Endodermal cell (in vitro differentiated cells): ENCODE data around the gene KIRREL3. TPM values are rescaled to one million over a fixed set of nuclear protein-coding genes. Genes with fewer than 3 reads are reported as not detected.

ENCODE experiments used
- DNase-seq: peaks from one replicate; pipeline ENCODE4 v3.0.0-alpha.2; 2017
- H3K27ac ChIP-seq: 2 replicates; pipeline ENCODE4 v1.5.1; 2013; ENCODE audit warnings: mild to moderate bottlenecking, low read depth, low read length, moderate library complexity
- H3K27me3 ChIP-seq: 2 replicates; pipeline ENCODE4 v1.6.1; 2013; ENCODE audit warnings: mild to moderate bottlenecking, low read length, moderate library complexity; ENCODE audit not compliant: insufficient read depth, control insufficient read depth, poor library complexity, severe bottlenecking
- H3K36me3 ChIP-seq: 2 replicates; pipeline ENCODE4 v1.7.0; 2013; ENCODE audit warnings: mild to moderate bottlenecking, low read length, moderate library complexity; ENCODE audit not compliant: control insufficient read depth, insufficient read depth
- H3K4me1 ChIP-seq: one replicate; pipeline ENCODE4 v1.7.0; 2013; ENCODE audit warnings: low read length; ENCODE audit not compliant: control insufficient read depth, insufficient read depth
- H3K4me3 ChIP-seq: 2 replicates; pipeline ENCODE4 v1.5.1; 2013; ENCODE audit warnings: mild to moderate bottlenecking, low read length, moderate library complexity
- H3K9ac ChIP-seq: 2 replicates; pipeline ENCODE4 v1.6.1; 2013; ENCODE audit warnings: mild to moderate bottlenecking, low read length, moderate library complexity; ENCODE audit not compliant: poor library complexity, severe bottlenecking; ENCODE audit errors: extremely low read depth
- H3K9me3 ChIP-seq: 2 replicates; pipeline ENCODE4 v1.6.1; 2013; ENCODE audit warnings: mild to moderate bottlenecking, low read length, moderate library complexity; ENCODE audit not compliant: control insufficient read depth
- H3K27ac Mint-ChIP-seq: 2 replicates; pipeline ENCODE4 v1.8.0; 2020; ENCODE audit warnings: mixed read lengths
- H3K27me3 Mint-ChIP-seq: 2 replicates; pipeline ENCODE4 v1.8.0; 2021; ENCODE audit warnings: mild to moderate bottlenecking, mixed read lengths; ENCODE audit not compliant: insufficient read depth
- H3K36me3 Mint-ChIP-seq: 2 replicates; pipeline ENCODE4 v1.8.0; 2020; ENCODE audit warnings: low read depth, mixed read lengths
- H3K4me1 Mint-ChIP-seq: 2 replicates; pipeline ENCODE4 v1.8.0; 2020; ENCODE audit warnings: mixed read lengths
- H3K4me3 Mint-ChIP-seq: 2 replicates; pipeline ENCODE4 v1.8.0; 2020; ENCODE audit warnings: mild to moderate bottlenecking, moderate library complexity, mixed read lengths
- H3K9me3 Mint-ChIP-seq: 2 replicates; pipeline ENCODE4 v1.8.0; 2020; ENCODE audit warnings: mild to moderate bottlenecking, mixed read lengths
- CTCF ChIP-seq: fragments of 200-600 bp; sonication (generic); conservative IDR thresholded peaks from 2 replicates; pipeline ENCODE4 v1.5.0; 2021; ENCODE audit warnings: antibody characterized with exemption, mild to moderate bottlenecking
- WGBS, 2 experiments: methylation state at CpG; one replicate each; pipeline versions ENCODE4 v1.1.5 to v1.1.7; 2013; ENCODE audit warnings: missing lambda C conversion rate in 2 of 2, mixed read lengths in 1 of 2; ENCODE audit not compliant: insufficient coverage in 1 of 2, insufficient read length in 1 of 2; 5-methylcytosine and 5-hydroxymethylcytosine counted together
- total RNA-seq, 2 donors: library from RNA; stranded (reverse); fragmentation: NEBNext Ultra II Directional in 1 of 2; extraction: Animal tissue kit (Norgen Biotek cat#: 25700) in 1 of 2; gene quantifications; 2 replicates in 1 of 2; 3 replicates in 1 of 2; pipeline ENCODE4 v1.2.1, GENCODE V29; 2021

KIRREL3 gene
- total RNA-seq, 2 donors from 2014 or later: 1.1 to 1.4 TPM

- Histone ChIP-seq H3K36me3 (no peaks in the 10 kb centered on the region), H3K9me3 (no peaks in the 10 kb centered on the region), H3K9ac (no peak overlapping the region), H3K27me3 (peaks cover 32% of the 10 kb centered on the region), H3K4me3 (no peak overlapping the region), H3K27ac (no peak overlapping the region), H3K4me1 (no peaks in the 10 kb centered on the region)
- Mint-ChIP-seq H3K4me1 (peaks cover 8% of the 10 kb centered on the region), H3K27me3 (peaks cover 44% of the 10 kb centered on the region), H3K9me3 (no peaks in the 10 kb centered on the region), H3K4me3 (no peak overlapping the region), H3K36me3 (no peaks in the 10 kb centered on the region), H3K27ac (no peak overlapping the region)
- no peak for DNase-seq
- 89 to 91% methylated on average over 4 of the region's 4 CpGs for WGBS, 2 experiments
- no peak for TF ChIP-seq CTCF
Measured at GRCh38 chr11:126765196-126765595, 235.4 kb downstream of the KIRREL3 start.

- no peak for DNase-seq
- Mint-ChIP-seq H3K9me3 (no peaks in the 10 kb centered on the region), H3K27me3 (peaks cover 50% of the 10 kb centered on the region), H3K4me1 (peaks cover 8% of the 10 kb centered on the region), H3K4me3 (no peak overlapping the region), H3K27ac (no peak overlapping the region), H3K36me3 (no peaks in the 10 kb centered on the region)
- 85 to 86% methylated on average over 10 of the region's 10 CpGs for WGBS, 2 experiments
- peaks cover 41% of the 10 kb centered on the region for H3K27me3 ChIP-seq
- peak; percentile 62 for TF ChIP-seq CTCF
- no peaks in the 10 kb centered on the region for H3K36me3 ChIP-seq
- H3K9me3 ChIP-seq: no peaks in the 10 kb centered on the region
- H3K27ac ChIP-seq: no peak overlapping the region
- H3K4me1 ChIP-seq: no peaks in the 10 kb centered on the region
- H3K9ac ChIP-seq: no peak overlapping the region
- no peak overlapping the region for H3K4me3 ChIP-seq
Measured at GRCh38 chr11:126764231-126764630, 236.3 kb downstream of the KIRREL3 start.

- peaks cover 86% of the 10 kb centered on the region for H3K27me3 ChIP-seq
- no peak overlapping the region for H3K4me3 ChIP-seq
- peaks cover 9% of the 10 kb centered on the region for H3K4me1 ChIP-seq
- Mint-ChIP-seq H3K9me3 (peaks cover 7% of the 10 kb centered on the region), H3K4me1 (peaks cover 23% of the 10 kb centered on the region), H3K4me3 (no peak overlapping the region), H3K27ac (no peak overlapping the region), H3K27me3 (peaks cover 91% of the 10 kb centered on the region), H3K36me3 (no peaks in the 10 kb centered on the region)
- H3K9ac ChIP-seq: no peak overlapping the region
- H3K36me3 ChIP-seq: no peaks in the 10 kb centered on the region
- no peak overlapping the region for H3K27ac ChIP-seq
- 67 to 100% methylated on average over 1 to 2 of the region's 2 CpGs for WGBS, 2 experiments
- H3K9me3 ChIP-seq: peaks cover 9% of the 10 kb centered on the region
- no peak for DNase-seq
- no peak for TF ChIP-seq CTCF
Measured at GRCh38 chr11:126756855-126757254, 243.7 kb downstream of the KIRREL3 start.
